DOHH2 (cell line): ENCODE measurements around the gene CCDC194.

Experiments
- CTCF ChIP-seq: fragments of 200-600 bp; sonication (generic); IDR thresholded peaks from one replicate; pipeline ENCODE4 v1.5.1; 2014; ENCODE audit warnings: antibody characterized with exemption, mild to moderate bottlenecking, low read depth, low read length; ENCODE audit not compliant: poor library complexity, severe bottlenecking
- EZH2phosphoT487 ChIP-seq: fragments of 200-600 bp; sonication (generic); IDR thresholded peaks from 2 replicates; pipeline ENCODE4 v1.6.1; 2017; ENCODE audit warnings: borderline replicate concordance, mild to moderate bottlenecking, antibody characterized with exemption, low read length, moderate library complexity, mixed read lengths

DNA sequence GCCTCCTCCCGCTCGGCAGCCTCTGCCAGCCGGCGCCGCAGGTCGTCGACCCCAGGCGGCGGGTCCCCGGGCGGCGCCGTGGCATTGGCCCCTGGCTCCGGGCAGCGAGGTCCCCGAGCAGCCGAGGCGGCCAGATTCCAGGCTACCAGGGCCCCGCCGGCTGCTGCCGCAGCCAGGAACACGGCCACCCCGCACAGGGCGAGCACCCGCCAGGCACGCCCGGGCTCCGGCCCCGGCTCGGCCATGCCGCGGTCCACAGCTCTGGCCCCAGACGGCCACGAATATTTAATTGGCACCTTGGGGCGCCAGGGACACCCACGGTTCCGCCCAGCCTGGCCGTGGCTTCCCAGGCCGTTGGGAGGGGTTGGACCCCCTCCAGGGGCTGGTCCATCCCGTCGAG, at the start of gene CCDC194:
- TF ChIP-seq CTCF (no peak), EZH2phosphoT487 (no peak)
